ENCODE measurements around the gene MCU. TPM values are rescaled to one million over a fixed set of nuclear protein-coding genes. Genes with fewer than 3 reads are reported as not detected.

Gene MCU
- total RNA-seq, 2 experiments from 2014 or later: 9.4 to 9.9 TPM

- Histone ChIP-seq H3K36me3 (ENCODE audit: insufficient read depth, low read length) (no peaks in the 10 kb centered on the region), H3K4me3 (ENCODE audit: low read depth, low read length, poor library complexity, severe bottlenecking) (no peak overlapping the region), H3K4me1 (ENCODE audit: insufficient read depth, low read length, poor library complexity, severe bottlenecking) (no peaks in the 10 kb centered on the region), H4K20me1 (ENCODE audit: insufficient read depth, low read length) (no peaks in the 10 kb centered on the region), H3K9me3 (ENCODE audit: low read length) (no peaks in the 10 kb centered on the region), H3K4me2 (ENCODE audit: low read length) (no peak overlapping the region), H3K27ac (ENCODE audit: low read depth, low read length, poor library complexity, severe bottlenecking) (no peak overlapping the region), H3K79me2 (ENCODE audit: insufficient read depth, low read depth, low read length) (no peaks in the 10 kb centered on the region), H2AFZ (ENCODE audit: low read length) (no peak overlapping the region), H3K9me2 (ENCODE audit: insufficient read depth, low read length) (no peaks in the 10 kb centered on the region)
- ChIA-PET POLR2A (no interaction called here), CTCF (ENCODE audit: unreplicated experiment) (no interaction called here)
- DNase-seq (ENCODE audit: low spot score): no peak
- no TSS peak for BruUV-seq (replicated peaks)
- TF ChIP-seq EZH2phosphoT487 (IDR thresholded peaks at IDR 0.05; ENCODE audit: borderline replicate concordance, low read depth, low read length): no peak
- no peak for TF ChIP-seq CTCF (conservative IDR thresholded peaks at IDR 0.05; ENCODE audit: low read length)
- intact Hi-C loops (cut with micrococcal nuclease; ENCODE audit: unreplicated experiment): no loop called here
Observed at GRCh38 chr10:72800000-72800740, 108.2 kb downstream of the MCU start.

GRCh38 chr10:72800741-72801092, 108.8 kb downstream of the MCU start:
- H2AFZ ChIP-seq (ENCODE audit: low read length): no peak overlapping the region
- H3K36me3 ChIP-seq (ENCODE audit: insufficient read depth, low read length): no peaks in the 10 kb centered on the region
- no peak for DNase-seq (ENCODE audit: low spot score)
- H3K27ac ChIP-seq (ENCODE audit: low read depth, low read length, poor library complexity, severe bottlenecking): no peak overlapping the region
- no peaks in the 10 kb centered on the region for H3K9me2 ChIP-seq (ENCODE audit: insufficient read depth, low read length)
- H4K20me1 ChIP-seq (ENCODE audit: insufficient read depth, low read length): no peaks in the 10 kb centered on the region
- ChIA-PET POLR2A (no interaction called here), CTCF (ENCODE audit: unreplicated experiment) (no interaction called here)
- no peak for TF ChIP-seq EZH2phosphoT487 (IDR thresholded peaks at IDR 0.05; ENCODE audit: borderline replicate concordance, low read depth, low read length)
- no peak for TF ChIP-seq CTCF (conservative IDR thresholded peaks at IDR 0.05; ENCODE audit: low read length)
- H3K9me3 ChIP-seq (ENCODE audit: low read length): no peaks in the 10 kb centered on the region
- H3K79me2 ChIP-seq (ENCODE audit: insufficient read depth, low read depth, low read length): no peaks in the 10 kb centered on the region
- BruUV-seq (replicated peaks): no TSS peak
- H3K4me3 ChIP-seq (ENCODE audit: low read depth, low read length, poor library complexity, severe bottlenecking): no peak overlapping the region
- intact Hi-C loops (cut with micrococcal nuclease; ENCODE audit: unreplicated experiment): no loop called here
- H3K4me1 ChIP-seq (ENCODE audit: insufficient read depth, low read length, poor library complexity, severe bottlenecking): no peaks in the 10 kb centered on the region
- H3K4me2 ChIP-seq (ENCODE audit: low read length): no peak overlapping the region

GRCh38 chr10:72801263-72801868, 109.4 kb downstream of the MCU start:
- intact Hi-C loops (cut with micrococcal nuclease; ENCODE audit: unreplicated experiment): no loop called here
- ChIA-PET POLR2A (no interaction called here), CTCF (ENCODE audit: unreplicated experiment) (no interaction called here)
- Histone ChIP-seq H3K9me3 (ENCODE audit: low read length) (no peaks in the 10 kb centered on the region), H3K4me2 (ENCODE audit: low read length) (no peak overlapping the region), H3K36me3 (ENCODE audit: insufficient read depth, low read length) (no peaks in the 10 kb centered on the region), H4K20me1 (ENCODE audit: insufficient read depth, low read length) (no peaks in the 10 kb centered on the region), H3K79me2 (ENCODE audit: insufficient read depth, low read depth, low read length) (no peaks in the 10 kb centered on the region), H3K9me2 (ENCODE audit: insufficient read depth, low read length) (no peaks in the 10 kb centered on the region), H3K4me1 (ENCODE audit: insufficient read depth, low read length, poor library complexity, severe bottlenecking) (no peaks in the 10 kb centered on the region), H2AFZ (ENCODE audit: low read length) (no peak overlapping the region), H3K27ac (ENCODE audit: low read depth, low read length, poor library complexity, severe bottlenecking) (no peak overlapping the region), H3K4me3 (ENCODE audit: low read depth, low read length, poor library complexity, severe bottlenecking) (no peak overlapping the region)
- TF ChIP-seq EZH2phosphoT487 (IDR thresholded peaks at IDR 0.05; ENCODE audit: borderline replicate concordance, low read depth, low read length) (no peak), CTCF (conservative IDR thresholded peaks at IDR 0.05; ENCODE audit: low read length) (no peak)
- DNase-seq (ENCODE audit: low spot score): no peak
- BruUV-seq (replicated peaks): no TSS peak
